ENCODE results near the gene GSC2.

GSC2 gene

DNA sequence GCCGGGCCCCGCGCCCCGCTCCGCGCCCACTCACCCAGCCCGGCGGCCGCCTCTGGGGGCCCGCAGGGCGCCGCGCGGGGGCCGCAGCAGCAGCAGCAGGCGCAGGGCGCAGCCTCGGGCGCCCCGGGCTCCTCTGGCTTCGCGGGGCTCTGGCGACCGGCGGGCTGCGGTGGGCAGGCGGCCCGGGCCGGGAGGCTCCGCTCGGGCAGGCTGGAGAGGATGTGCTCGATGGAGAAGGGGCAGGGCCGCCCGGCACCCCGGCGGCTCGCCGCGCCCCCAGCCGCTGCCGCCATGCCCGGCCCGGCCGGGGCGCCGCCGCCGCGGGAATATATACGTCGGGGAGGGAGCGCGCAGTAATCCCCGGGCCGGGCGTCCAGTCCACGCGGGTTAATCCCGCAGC lies at the start of gene GSC2:
Gene GSC2, minus strand, starts transcription at position 302 of the 400 bp plus-strand sequence. Its CDS starts 9 bp downstream, at position 293.
- no peak for DNase-seq

DNA sequence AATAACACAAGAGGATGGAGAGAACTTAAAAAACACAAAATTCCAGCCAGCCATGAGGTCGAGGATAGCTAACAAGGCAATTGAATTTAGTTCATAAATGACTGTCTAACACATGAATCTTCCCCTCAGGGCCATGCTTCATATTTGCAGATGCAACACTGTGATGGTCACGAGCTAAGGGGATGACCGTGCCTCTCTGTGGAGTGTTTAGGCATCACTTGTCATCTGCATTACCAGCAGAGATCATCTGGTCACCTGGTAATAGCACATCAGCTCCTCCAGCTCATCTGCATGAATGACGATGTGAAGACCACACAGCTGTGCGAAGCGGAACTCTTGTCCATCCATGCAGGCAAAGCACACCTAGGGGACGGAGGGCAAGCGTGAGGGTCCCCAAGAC lies 49.4 kb upstream of the GSC2 start:
- DNase-seq, result no peak

GRCh38 chr22:19197997-19198865 lies 48.1 kb upstream of the GSC2 start:
- no peak for DNase-seq

DNA sequence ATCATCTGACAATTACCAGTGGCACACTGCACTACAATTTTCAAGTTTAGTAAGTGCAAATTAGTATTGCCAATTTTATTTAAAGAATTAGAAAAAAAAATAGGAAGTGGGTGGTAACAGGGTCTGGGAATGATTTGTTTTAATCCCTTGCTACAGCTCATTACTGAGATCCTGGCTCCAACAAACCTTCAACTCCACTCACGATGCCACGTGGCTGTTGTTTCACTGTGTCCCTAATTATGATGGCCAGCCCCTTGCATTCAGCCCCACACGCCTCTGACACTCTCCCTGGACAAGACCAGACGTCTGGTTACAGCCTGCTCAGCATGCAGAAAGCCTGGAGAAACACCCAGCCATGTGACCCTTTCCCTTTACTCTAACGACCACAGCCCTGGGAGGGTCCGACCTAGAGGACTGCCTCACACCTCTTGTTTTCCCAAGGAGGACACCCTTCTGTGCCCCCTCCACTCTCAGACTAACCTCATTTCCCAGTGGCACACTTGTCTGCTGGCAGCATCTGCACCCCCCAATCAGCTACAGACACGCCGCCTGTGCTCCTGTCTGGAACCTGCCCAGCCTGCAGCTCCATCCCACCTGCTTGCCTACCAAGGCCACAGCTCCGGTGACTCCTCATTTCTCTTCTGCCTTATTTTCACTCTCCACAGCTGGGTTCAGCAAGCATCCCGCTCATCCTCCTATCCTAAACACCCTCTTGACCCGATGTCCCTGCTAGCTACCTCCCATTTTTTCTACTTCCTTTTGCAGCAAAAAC lies 46.9 kb upstream of the GSC2 start:
- DNase-seq, result no peak

DNA sequence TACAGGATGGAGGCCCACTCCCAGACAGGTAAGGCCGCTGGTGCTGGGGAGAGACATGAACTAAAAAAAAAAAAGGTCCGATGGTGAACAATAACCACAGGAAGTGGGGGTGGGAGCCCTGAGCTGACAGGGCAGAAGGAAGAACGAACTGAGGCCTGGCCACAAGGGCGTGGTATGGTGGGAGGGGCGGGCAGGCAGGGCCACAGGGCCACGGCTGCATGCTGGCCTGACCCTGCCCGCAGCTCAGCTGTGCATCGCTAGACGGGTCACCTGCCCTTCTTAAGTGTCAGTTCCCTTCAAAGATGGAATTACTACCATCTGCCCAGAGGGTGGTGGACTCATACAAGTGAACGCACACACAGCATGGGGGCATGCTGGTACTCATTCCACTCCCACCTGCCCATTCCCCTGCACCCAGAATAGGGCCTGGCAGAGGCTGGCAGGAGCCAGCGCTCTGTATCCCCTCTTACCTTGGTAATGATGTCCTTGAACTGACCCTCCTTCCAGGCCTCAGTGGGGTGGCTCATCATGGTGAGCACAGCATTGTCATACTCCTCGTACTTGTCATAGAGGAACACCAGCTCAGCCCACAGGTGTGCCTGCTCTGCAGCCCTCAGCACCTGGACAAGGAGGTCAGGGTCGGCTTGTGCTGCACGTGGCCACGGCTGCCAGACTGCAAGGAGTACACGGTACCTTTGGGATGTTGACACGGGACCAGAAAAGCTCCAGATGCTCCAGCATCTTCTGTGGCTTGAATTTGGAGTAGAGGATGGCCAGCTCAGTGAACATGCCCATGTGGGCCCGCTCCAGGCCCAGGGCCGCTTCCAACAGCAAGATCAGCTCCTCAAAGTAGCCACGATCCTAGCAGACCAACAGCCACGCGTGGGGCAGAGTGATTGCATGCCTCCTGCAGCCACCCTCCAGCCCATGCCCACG lies 46.0 kb upstream of the GSC2 start:
- no peak for DNase-seq

DNA sequence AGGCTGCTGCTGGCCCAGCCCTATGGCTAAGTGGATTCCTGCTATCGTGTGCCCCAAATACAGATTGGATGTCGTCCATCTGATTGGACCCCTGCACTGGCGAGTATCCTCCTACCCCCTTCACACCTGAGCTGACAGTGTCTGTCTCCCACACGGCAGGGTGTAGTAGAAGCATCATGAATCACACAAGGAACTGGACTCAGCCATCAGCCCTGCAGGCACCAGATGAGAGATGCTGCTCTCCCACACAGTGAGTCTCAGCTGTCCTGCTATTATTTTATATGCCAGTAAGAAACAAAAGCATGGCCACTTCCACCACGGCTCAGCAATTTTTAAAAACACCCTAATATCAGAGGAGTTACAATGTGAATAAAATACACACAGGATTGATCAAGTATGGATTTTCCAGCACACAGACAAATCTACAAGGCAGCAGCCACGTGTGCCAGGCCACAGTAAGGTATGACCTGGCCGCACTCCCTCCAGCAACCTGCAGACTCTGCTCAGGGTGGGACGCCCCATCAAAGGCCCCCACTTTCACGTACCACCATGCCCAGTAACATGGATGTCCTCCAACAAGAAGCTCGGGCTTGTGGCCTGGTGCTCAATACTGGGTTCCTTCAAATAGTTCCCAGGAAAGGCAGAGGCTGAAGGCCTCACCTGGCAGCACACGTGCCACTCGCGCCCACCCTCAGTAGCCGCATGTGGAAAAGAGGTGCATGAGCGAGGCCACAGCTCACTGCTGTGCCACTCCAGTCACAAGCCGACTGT lies 44.9 kb upstream of the GSC2 start:
- DNase-seq, result no peak

- no peak for DNase-seq
Measured at GRCh38 chr22:19193879-19194278, 43.8 kb upstream of the GSC2 start.

DNA sequence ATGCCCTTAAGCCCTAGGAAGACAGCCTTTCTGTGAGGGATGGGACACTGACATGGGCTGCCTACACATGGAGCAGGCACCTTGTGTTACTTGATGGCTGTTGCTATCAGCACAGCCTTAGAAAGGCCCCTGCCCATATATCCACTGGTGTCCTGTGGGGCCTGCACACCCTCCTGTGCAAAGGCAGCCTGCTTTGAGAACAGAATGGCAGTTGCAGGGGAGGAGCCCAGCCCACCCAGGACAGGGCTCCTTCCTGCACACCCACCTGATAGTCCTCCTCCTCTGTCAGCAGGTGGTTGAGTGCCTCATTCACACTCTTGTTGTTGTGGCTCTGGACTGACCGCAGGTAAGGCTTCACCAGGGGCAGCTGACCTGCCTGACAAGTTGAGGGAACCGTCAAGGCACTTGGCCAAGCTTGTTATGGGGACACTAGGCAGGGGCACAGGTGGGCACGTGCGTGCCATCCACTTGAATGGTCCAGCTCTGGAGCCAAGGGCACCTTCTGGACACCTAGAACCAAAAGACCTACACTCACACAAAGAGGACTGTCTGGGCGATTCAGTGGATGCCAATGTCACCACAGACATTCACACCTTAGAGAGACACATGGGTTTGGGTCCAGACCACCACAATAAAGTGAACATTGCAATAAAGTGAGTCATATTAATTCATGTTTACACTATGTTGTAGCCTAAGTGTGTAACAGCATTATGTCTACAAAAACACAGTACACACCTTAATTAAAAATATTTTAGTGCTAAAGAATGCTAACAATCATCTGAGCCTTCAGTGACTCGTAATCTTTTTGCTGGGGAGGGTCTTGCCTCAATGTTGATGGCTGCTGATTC lies 37.8 kb upstream of the GSC2 start:
- no peak for DNase-seq

GRCh38 chr22:19184276-19184997 lies 34.3 kb upstream of the GSC2 start:
- DNase-seq, result no peak

GRCh38 chr22:19183216-19183615 lies 33.1 kb upstream of the GSC2 start:
- DNase-seq, result no peak

DNA sequence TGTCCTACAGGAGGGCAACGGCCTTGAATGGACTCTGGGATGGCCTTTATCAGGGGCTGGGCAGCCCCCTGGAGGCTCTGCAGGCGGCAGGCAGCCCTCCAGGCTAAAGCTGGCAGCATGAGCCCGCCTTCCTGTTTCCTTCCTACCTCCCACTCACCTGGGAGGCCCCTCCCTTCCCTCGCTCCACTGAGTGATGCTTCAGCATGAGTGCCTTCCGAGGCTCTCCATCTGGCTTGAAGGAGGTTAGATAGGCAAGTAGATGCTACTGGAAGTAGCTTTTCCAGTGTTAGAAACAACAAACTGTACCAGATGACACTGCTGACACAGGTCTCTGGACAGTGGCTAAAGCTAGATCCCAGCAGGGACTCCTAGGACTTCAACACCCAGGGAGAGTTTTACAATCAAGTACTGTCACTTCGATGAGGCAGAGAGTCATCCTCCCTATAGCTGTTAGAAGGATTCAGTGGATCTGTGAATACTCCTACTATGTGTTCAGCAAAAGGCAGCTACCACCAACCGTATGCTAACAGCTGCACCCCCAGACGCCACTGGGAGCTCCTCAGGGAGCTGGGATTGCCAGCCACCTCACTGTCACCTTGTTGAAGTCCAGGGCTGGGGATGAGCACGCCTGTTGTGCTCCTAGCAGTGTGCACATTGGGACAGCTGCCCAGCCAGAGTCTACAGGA lies 32.5 kb upstream of the GSC2 start:
- DNase-seq, result no peak

- no peak for DNase-seq
Measured at GRCh38 chr22:19181786-19182471, 31.8 kb upstream of the GSC2 start.

DNA sequence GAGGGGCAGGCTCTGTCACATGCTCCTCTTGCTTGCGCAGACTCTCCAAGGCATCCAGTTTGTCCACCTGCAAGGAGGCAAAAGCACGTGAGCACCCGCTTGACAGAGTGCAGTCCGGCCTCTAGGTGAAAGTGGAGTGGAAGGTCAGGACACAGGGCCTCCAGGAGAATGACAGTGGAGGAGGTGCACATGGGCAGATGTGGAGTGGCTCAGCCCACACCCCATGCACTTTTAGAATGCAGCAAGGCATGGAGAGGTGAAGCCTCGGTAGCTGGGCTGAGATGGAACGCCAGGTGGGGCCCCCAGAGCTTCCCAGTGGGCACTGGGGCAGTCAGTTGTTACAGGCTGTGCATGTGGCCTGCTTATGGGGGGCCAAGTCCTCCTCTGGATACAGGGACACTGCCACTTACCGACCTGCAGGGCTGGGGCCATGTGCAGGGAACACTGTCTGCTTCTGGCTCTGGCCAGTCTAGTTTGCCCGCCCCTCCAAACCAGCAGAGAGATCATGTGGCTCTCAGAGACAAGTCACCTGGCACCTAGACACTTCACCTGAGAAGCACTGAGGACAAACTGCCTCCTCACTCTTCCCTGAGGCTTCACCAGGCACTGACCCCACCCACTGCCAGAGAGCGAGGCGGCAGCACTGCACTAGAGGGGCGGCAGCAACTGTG lies 30.8 kb upstream of the GSC2 start:
- no peak for DNase-seq

DNA sequence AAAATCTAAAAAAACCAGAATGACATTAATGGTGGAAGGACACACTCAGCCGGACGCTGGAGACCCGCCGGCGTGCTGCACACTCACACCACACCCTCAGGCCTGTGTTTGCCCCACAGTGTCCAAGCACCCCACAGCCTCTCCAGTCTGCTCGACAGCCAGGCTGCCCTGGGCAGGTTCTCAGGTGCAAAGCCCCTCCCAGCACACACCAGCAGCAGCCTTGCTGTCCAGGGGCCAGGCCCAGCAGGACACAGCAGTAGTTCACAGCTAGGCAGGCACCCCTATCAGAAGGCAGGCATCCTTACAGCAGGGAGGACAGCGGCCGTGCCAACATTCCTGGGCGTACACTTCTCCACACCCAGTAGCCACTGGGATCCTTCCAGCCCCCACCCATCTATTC lies 30.1 kb upstream of the GSC2 start:
- DNase-seq, result no peak

- peak; percentile 65 for DNase-seq
Measured at GRCh38 chr22:19179497-19180048, 29.5 kb upstream of the GSC2 start.

GRCh38 chr22:19178657-19179496 lies 28.8 kb upstream of the GSC2 start, which contains the start of gene SLC25A1:
Gene SLC25A1, minus strand, starts transcription at chr22:19178736. Its CDS starts 63 bp downstream, at chr22:19178673.
- peak; percentile 67 for DNase-seq

DNA sequence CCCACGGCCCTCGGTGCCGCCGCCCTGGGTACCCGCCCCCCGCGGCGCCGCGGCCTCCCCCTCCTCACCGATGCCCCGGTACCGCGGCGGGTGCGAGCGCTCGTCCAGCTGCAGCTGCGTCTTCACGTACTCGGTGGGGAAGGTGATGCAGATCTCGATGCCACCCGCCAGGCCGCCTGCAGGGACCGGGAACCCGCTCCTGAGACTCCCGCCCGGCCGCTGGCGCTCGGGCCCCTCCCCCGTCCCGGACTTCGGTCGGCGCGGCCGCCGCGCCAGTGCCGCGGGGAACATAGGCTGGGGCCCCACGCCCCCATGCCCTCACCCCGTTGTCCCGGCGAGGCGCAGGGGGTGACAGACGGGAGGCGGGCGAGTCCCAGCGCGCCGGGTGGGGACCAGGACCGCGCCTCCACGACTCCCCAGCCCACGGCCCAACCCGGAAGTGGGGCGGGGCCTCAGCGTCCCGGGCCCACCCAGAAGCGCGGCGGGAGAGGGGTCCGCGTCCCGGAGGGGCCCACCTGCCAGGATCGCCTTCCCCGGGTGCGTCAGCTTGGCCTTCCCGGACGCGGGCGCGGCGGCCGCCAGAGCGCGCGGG lies 28.1 kb upstream of the GSC2 start:
- peak; percentile 56 for DNase-seq

Data from NCI-H146 (cell line).